Hematopoietic multipotent progenitor cell (in vitro differentiated cells): ENCODE results near the gene AEBP1. TPM values are rescaled to one million over a fixed set of nuclear protein-coding genes. Genes with fewer than 3 reads are reported as not detected.

Source experiments
- DNase-seq, 3 donors: peaks; one replicate each; pipeline ENCODE4 v3.0.0-alpha.2; 2011 to 2015; ENCODE audit warnings: low read depth in 2 of 3, low spot score in 2 of 3
- total RNA-seq: library from RNA; depleted of rRNA; stranded (reverse); fragments of >200 nt; gene quantifications from one replicate; pipeline ENCODE4 v1.2.3, GENCODE V29; 2012

The AEBP1 gene
- total RNA-seq, 1 donor, result 19.4 TPM

- DNase-seq, result no peak
Observed at GRCh38 chr7:44066494-44067063, 37.6 kb upstream of the AEBP1 start.

- DNase-seq, result no peak
Observed at GRCh38 chr7:44067064-44067951, 36.8 kb upstream of the AEBP1 start.

- no peak for DNase-seq
Observed at GRCh38 chr7:44068054-44068453, 36.1 kb upstream of the AEBP1 start.

GRCh38 chr7:44071726-44072363 is 32.3 kb upstream of the AEBP1 start:
- DNase-seq, result no peak

GRCh38 chr7:44072364-44073231 is 31.5 kb upstream of the AEBP1 start:
- peak in 2 of 3 donors; percentile 68 to 76 for DNase-seq

- DNase-seq, result peak in 2 of 3 donors; percentile 91 to 93
Observed at GRCh38 chr7:44073664-44074348, 30.3 kb upstream of the AEBP1 start.

GRCh38 chr7:44074349-44074695 is 29.8 kb upstream of the AEBP1 start:
- no peak for DNase-seq

- no peak for DNase-seq
Observed at GRCh38 chr7:44075296-44076075, 28.7 kb upstream of the AEBP1 start.

GRCh38 chr7:44076101-44076895 is 27.8 kb upstream of the AEBP1 start:
- no peak for DNase-seq

- DNase-seq, result no peak
Observed at GRCh38 chr7:44077061-44077460, 27.1 kb upstream of the AEBP1 start.

GRCh38 chr7:44077681-44078091 is 26.5 kb upstream of the AEBP1 start:
- DNase-seq, result no peak

GRCh38 chr7:44078521-44078920 is 25.6 kb upstream of the AEBP1 start:
- no peak for DNase-seq

GRCh38 chr7:44079331-44080021 is 24.7 kb upstream of the AEBP1 start:
- DNase-seq, result no peak

- DNase-seq, result no peak
Observed at GRCh38 chr7:44080118-44080517, 24.0 kb upstream of the AEBP1 start.

- no peak for DNase-seq
Observed at GRCh38 chr7:44080686-44081265, 23.4 kb upstream of the AEBP1 start.

GRCh38 chr7:44081266-44081748 is 22.8 kb upstream of the AEBP1 start:
- DNase-seq, result peak in 2 of 3 donors; percentile 60 to 71

- DNase-seq, result peak; percentile 89 to 99 (median 99)
Observed at GRCh38 chr7:44082541-44083207, 21.5 kb upstream of the AEBP1 start.
